NK-92 (cell line): ENCODE measurements around the gene ETV6.
"Not testable (repeated sequence)": the region's sequence is repeated elsewhere in the genome, so short reads cannot be mapped to it uniquely, and the experiment has no call there.

Experiments
- DNase-seq: peaks from one replicate; lab custom pipeline; 2025; ENCODE audit not compliant: unreplicated experiment; lab: John Stamatoyannopoulos, UW

The ETV6 gene

GRCh38 chr12:11902525-11902875, 253.0 kb downstream of the ETV6 start:
- DNase-seq, result no peak

GRCh38 chr12:11904124-11904523, 254.7 kb downstream of the ETV6 start:
- DNase-seq, result no peak

GRCh38 chr12:11905534-11905933, 256.1 kb downstream of the ETV6 start:
- DNase-seq, result no peak

- DNase-seq, result no peak
Observed at GRCh38 chr12:11906286-11906935, 256.9 kb downstream of the ETV6 start.

- DNase-seq, result no peak
Observed at GRCh38 chr12:11907625-11908024, 258.2 kb downstream of the ETV6 start.

DNA sequence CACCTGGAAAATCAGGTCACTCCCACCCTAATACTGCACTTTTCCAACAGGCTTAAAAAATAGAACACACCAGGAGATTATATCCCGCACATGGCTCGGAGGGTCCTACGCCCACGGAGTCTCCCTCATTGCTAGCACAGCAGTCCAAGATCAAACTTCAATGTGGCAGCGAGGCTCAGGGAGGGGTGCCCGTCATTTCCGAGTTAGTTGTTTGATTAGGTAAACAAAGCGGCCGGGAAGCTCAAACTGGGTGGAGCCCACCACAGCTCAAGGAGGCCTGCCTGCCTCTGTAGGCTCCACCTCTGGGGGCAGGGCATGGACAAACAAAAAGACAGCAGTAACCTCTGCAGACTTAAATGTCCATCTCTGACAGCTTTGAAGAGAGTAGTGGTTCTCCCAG, 259.9 kb downstream of the ETV6 start:
- DNase-seq, result not testable (repeated sequence)

GRCh38 chr12:11916113-11916512, 266.6 kb downstream of the ETV6 start:
- no peak for DNase-seq

DNA sequence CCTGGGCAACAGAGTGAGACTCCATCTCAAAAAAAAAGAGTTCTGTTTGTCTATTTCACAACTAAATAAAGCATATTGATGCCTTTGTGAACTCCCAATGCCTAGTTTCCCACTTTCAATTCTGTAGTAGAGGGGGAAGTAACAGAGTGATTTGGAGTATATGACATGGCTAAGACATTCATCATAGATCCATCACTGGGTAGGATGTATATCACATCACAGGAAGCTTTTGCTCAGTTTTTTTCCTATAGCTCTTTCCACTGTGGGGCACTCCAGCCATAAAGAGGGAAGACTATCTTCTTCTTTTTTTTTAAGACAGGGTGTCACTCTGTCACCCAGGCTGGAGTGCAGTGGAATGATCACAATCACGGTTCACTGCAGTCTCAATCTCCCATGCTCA, 267.3 kb downstream of the ETV6 start:
- no peak for DNase-seq

DNA sequence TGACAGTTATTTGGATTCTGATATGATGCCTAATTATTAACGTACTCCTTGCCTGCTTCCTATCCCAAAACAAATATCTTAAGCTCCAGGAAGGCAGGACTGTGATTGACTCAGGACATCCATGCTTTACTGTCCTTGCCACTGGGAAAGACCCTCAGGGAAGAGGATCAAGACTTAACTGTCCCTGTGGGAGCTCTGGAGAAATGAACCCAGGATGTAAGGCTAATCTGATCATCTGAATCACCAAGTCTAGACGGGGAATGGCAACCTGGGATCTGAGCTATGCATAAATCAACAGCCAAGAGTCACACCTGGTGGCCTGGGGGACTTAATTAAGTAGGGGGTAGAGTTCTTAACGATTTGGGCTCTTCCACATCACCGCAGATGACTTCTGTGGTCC, 268.0 kb downstream of the ETV6 start:
- no peak for DNase-seq

GRCh38 chr12:11920231-11920630, 270.8 kb downstream of the ETV6 start:
- no peak for DNase-seq

GRCh38 chr12:11922361-11922760, 272.9 kb downstream of the ETV6 start:
- DNase-seq, result no peak

DNA sequence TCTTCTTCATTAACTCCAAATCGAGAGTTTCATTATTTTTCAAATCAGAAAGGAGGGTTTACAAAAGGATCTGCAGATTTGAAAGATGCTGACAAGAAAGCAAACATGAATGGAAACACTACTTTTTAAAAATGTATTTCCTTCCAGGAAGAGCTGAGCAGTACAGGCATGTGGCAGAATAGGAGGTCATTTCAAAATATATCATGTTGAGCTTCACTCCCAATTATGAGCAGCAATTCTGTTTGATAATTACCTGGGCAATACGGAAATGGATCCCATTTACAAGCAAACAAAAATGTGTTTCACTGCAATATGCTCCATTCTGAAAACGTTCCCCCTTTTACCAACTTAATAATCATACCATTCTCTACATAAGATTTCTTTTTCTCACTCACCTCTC, 273.6 kb downstream of the ETV6 start:
- no peak for DNase-seq

DNA sequence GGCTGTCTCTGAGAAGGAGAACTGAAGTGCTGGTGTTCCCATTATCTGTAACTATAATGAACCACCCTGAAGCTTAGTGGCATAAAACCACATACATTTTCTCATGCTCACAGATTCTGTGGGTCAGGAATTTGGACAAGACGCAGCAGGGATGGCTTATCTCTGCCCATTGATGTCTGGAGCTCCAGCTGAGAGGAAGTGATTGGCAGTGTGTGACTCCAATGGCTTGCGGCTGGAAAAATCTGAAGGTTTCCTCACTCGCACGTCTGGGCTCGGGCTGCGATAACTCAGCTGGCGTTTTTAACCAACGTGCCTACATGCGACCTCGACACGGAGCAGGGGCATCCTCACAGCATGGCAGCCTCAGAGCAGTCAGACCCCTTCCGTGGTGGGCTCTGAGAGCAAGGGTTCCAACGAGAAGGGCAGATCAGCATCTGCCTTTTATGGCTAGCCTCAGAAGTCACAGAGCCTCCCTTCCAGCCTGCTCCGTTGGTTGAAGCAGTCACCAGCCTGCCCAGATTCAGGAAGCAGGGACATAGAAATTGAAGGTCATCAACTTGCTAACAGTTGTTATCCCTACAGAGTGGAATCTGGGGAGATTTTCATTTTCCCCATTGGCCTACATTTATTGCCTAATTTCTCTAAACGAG, 277.9 kb downstream of the ETV6 start:
- no peak for DNase-seq

- no peak for DNase-seq
Observed at GRCh38 chr12:11929714-11930113, 280.2 kb downstream of the ETV6 start.

DNA sequence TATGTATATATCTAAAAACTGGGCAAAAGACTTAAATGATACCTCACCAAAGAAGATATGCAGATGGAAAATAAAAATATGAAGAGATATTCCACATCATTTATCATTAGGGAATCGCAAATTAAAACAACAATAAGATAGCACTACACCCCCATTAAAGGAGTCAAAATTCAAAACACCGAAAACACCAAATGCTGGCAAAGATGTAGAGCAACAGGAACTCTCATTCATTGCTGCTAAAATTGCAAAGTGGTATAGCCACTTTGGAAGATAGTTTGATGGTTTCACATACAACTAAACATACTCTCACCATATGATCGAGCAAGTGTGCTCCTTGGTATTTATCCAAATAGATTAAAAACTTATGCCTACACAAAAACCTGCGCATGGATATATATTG, 289.7 kb downstream of the ETV6 start:
- no peak for DNase-seq

DNA sequence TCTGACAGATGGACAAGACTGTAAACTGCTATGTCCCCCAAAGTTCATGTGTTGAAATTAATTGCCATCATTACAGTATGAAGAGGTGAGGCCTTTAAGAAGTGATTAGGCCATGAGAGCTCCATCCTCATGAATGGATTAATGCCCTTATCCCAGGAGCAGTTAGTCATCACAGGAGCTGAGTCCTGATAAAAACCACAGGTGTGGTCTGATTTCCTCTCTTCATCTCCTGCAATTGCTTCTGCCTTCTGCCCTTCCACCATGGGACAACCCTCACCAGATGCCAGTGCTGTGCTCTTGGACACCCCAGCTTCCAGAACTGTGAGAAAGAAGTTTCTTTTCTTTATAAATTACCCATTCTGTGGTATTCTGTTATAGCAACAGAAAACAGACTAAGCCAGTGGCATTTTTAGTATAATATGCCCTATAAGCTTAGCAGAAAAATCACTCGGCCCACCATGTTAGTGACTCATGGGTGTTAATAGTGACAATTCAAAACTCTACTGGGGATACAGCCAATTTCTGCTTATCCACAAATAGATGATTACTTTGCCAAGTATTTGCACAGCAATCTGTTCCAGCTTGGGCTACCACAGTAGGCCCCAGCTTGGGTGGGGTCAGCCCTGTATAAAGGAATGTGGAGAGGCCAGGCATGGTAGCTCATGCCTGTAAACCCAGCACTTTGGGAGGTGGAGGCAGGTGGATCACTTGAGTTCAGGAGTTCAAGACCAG, 292.3 kb downstream of the ETV6 start:
- no peak for DNase-seq

GRCh38 chr12:11943919-11944700, 294.6 kb downstream of the ETV6 start:
- DNase-seq, result no peak
